ENCODE measurements around the gene RPLP2. TPM values are rescaled to one million over a fixed set of nuclear protein-coding genes. Genes with fewer than 3 reads are reported as not detected.

The RPLP2 gene
- polyA plus RNA-seq, 1 of the 3 experiments (the other 2 are of a cell fraction) = 799 TPM

DNA sequence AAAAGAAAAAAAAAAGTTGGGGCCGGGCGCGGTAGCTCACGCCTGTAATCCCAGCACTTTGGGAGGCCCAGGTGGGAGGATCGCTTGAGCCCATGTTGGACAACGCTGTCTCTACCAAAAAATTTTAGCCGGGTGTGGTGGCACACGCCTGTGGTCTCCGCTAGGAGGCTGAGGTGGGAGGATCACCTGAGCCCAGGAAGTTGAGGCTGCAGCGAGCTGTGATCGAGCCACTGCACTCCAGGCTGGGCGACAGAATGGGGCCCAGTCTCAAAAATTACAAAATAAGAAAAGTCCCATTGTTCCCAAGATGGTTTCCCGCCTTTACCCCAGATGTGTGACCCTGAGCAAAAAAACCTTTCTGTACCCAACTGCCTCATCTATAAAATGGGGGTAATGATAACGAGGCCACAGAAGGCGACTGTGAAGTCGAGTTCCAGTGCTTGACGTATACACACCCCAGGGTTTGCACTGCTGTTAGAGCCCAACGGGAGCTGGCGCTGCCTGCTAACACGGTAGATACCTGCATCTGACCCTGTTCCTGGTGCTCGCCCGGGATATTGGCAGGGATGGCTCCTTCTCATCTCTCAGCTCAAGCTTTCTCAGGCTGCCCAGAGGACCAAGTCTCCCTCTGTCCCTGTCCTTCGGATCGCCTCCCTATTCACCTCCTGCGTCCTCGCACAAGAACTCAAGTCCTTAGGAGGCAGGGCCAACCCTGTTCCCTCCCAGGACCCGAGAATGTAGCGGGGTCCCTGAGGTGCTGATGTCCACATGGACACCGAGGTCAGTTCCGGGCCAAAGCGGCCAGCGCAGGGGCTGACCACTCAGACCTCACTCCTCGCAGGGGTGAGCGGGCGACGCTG is 1.1 kb upstream of the RPLP2 start:
- Histone ChIP-seq H3K9me2 (no peaks in the 10 kb centered on the region), H3K27me3 (ENCODE audit: insufficient read depth) (no peaks in the 10 kb centered on the region), H4K20me1 (ENCODE audit: insufficient read depth) (peaks cover 30% of the 10 kb centered on the region), H2AFZ (ENCODE audit: low read depth) (no peak overlapping the region), H3K4me1 (ENCODE audit: control insufficient read depth in 1 of 2, insufficient read depth in 2 of 2, low read depth in 1 of 2, low read length in 1 of 2) (peaks cover 14 to 31% of the 10 kb centered on the region in 2 experiments; a peak in 2 of 4 replicates), H3K27ac (ENCODE audit: low read depth in 2 of 2, low read length in 1 of 2) (peak overlapping the region; percentile 97 to 98), H3K4me2 (peak overlapping the region; percentile 99), H3K9ac (peak overlapping the region; percentile 97), H3K9me3 (no peaks in the 10 kb centered on the region), H3K36me3 (replicated peaks in 1 of 2; ENCODE audit: control insufficient read depth in 1 of 2, insufficient read depth in 2 of 2, low read length in 1 of 2) (peaks cover 24 to 26% of the 10 kb centered on the region in 2 experiments), H3K4me3 (ENCODE audit: low read depth in 2 of 2, low read length in 1 of 2) (peak overlapping the region; percentile 81 to 97), H3K79me2 (ENCODE audit: insufficient read depth) (peaks cover 78% of the 10 kb centered on the region), H3F3A (replicated peaks; ENCODE audit: insufficient read depth) (peaks cover 34% of the 10 kb centered on the region)
- POLR2A ChIA-PET = interaction anchor here (1.0 to 2.2 kb wide), 9 partner anchors 11 to 51 kb away, joined by 3 to 34 read pairs (median 6); partner anchors contain the start of genes CD151, CEND1 and PNPLA2
- WGBS (ENCODE audit: low lambda C conversion rate) = 26% methylated on average over 29 of the region's 36 CpGs
- CTCF ChIA-PET = interaction anchor here (1.0 to 1.5 kb wide), 5 partner anchors 10 to 54 kb away, joined by 3 to 4 read pairs (median 3); partner anchors contain the start of gene PNPLA2
- peak; percentile 88 for DNase-seq
- TF ChIP-seq ZBTB33 (IDR thresholded peaks at IDR 0.05; ENCODE audit: borderline replicate concordance, low read depth) (no peak), TEAD4 (IDR thresholded peaks at IDR 0.05; ENCODE audit: borderline replicate concordance, insufficient read depth) (no peak), MXI1 (IDR thresholded peaks at IDR 0.05; ENCODE audit: low read depth, low read length) (peak; percentile 76; the same call in 1 of the 2 replicates), NRF1 (IDR thresholded peaks at IDR 0.05; ENCODE audit: low read depth, low read length) (peak; percentile 12; the same call in 1 of the 2 replicates), MEF2A (IDR thresholded peaks at IDR 0.05; ENCODE audit: borderline replicate concordance, low read depth) (no peak), EZH2phosphoT487 (IDR thresholded peaks at IDR 0.05; ENCODE audit: borderline replicate concordance, low read depth) (no peak), GABPA (IDR thresholded peaks at IDR 0.05; ENCODE audit: low read depth) (no peak), RFX5 (IDR thresholded peaks at IDR 0.05; ENCODE audit: low read length) (no peak), CHD2 (IDR thresholded peaks at IDR 0.05; ENCODE audit: low read length, partially characterized antibody) (no peak)

DNA sequence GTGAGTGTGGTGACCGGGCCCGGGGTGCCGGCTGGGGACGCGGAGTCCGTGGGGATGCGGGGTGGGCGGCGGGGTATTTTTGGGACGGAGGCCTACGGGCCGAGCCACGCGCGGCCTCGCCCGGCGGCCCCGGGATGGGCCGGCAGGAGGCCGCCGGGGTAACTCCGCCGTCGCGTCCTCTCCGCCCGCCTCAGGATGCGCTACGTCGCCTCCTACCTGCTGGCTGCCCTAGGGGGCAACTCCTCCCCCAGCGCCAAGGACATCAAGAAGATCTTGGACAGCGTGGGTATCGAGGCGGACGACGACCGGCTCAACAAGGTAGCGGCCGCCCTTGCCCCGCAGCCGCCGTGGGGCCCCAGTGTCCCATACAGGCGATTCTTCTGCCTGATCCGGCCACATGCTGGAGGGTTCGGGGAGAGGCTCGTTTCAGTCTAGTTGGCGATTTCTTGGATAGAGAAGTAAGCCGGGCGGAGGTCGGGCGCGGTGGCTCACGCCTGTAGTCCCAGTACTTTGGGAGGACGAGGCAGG is 337 bp downstream of the RPLP2 start:
- 0% methylated on average over 8 of the region's 55 CpGs for WGBS (ENCODE audit: low lambda C conversion rate)
- peaks cover 8 to 19% of the 10 kb centered on the region in 2 experiments; a peak in 2 of 4 replicates for H3K4me1 ChIP-seq (ENCODE audit: control insufficient read depth in 1 of 2, insufficient read depth in 2 of 2, low read depth in 1 of 2, low read length in 1 of 2)
- peak overlapping the region; percentile 97 for H3K9ac ChIP-seq
- H3K36me3 ChIP-seq (replicated peaks in 1 of 2; ENCODE audit: control insufficient read depth in 1 of 2, insufficient read depth in 2 of 2, low read length in 1 of 2) = peaks cover 27 to 28% of the 10 kb centered on the region in 2 experiments
- DNase-seq = no peak
- peak overlapping the region; percentile 99 for H3K4me2 ChIP-seq
- no peaks in the 10 kb centered on the region for H3K27me3 ChIP-seq (ENCODE audit: insufficient read depth)
- H2AFZ ChIP-seq (ENCODE audit: low read depth) = no peak overlapping the region
- H4K20me1 ChIP-seq (ENCODE audit: insufficient read depth) = peaks cover 30% of the 10 kb centered on the region
- H3K79me2 ChIP-seq (ENCODE audit: insufficient read depth) = peaks cover 68% of the 10 kb centered on the region
- peak overlapping the region; percentile 97 to 98 for H3K27ac ChIP-seq (ENCODE audit: low read depth in 2 of 2, low read length in 1 of 2)
- peaks cover 42% of the 10 kb centered on the region for H3F3A ChIP-seq (replicated peaks; ENCODE audit: insufficient read depth)
- TF ChIP-seq REST (IDR thresholded peaks at IDR 0.05; ENCODE audit: low read depth, low read length) (peak; percentile 41; the same call in 1 of the 2 replicates), RCOR1 (IDR thresholded peaks at IDR 0.05; ENCODE audit: low read length) (no peak), MAX (IDR thresholded peaks at IDR 0.05; ENCODE audit: low read depth) (no peak; the same call in 1 of the 2 replicates), SIN3A (IDR thresholded peaks at IDR 0.05; ENCODE audit: borderline replicate concordance, low read depth, low read length) (peak; percentile 2; the same call in 1 of the 2 replicates)
- TF ChIP-seq, protein P1, sequence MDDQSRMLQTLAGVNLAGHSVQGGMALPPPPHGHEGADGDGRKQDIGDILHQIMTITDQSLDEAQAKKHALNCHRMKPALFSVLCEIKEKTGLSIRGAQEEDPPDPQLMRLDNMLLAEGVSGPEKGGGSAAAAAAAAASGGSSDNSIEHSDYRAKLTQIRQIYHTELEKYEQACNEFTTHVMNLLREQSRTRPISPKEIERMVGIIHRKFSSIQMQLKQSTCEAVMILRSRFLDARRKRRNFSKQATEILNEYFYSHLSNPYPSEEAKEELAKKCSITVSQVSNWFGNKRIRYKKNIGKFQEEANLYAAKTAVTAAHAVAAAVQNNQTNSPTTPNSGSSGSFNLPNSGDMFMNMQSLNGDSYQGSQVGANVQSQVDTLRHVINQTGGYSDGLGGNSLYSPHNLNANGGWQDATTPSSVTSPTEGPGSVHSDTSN (IDR thresholded peaks at IDR 0.05) = no peak
- POLR2A ChIA-PET = interaction anchor here (0.7 to 2.2 kb wide), 8 partner anchors 9 to 50 kb away, joined by 4 to 34 read pairs (median 6); partner anchors contain the start of genes CD151, CEND1, PNPLA2 and TSPAN4
- no peaks in the 10 kb centered on the region for H3K9me3 ChIP-seq
- no peaks in the 10 kb centered on the region for H3K9me2 ChIP-seq
- CTCF ChIA-PET = interaction anchor here (0.8 to 1.0 kb wide), 2 partner anchors 18 to 82 kb away, joined by 3 to 4 read pairs; no protein-coding TSS in a partner anchor
- H3K4me3 ChIP-seq (ENCODE audit: low read depth in 2 of 2, low read length in 1 of 2) = peak overlapping the region; percentile 81 to 97
